A549 (cell line): ENCODE measurements around the gene C16orf92. TPM values are rescaled to one million over a fixed set of nuclear protein-coding genes. Genes with fewer than 3 reads are reported as not detected.
A peak's percentile ranks its signal among the peaks of the same experiment; 100 is the strongest.

Experiments
- BCL3 ChIP-seq: fragments of >200 bp; sonication (Bioruptor Twin); formaldehyde crosslinking; IDR thresholded peaks from 3 replicates; pipeline ENCODE4 v1.6.1; 2016
- BHLHE40 ChIP-seq: IDR thresholded peaks from 2 replicates; pipeline ENCODE4 v1.6.1; 2012; ENCODE audit warnings: low read depth, low read length, inconsistent platforms
- CBX8 ChIP-seq: fragments of 200-600 bp; sonication (generic); IDR thresholded peaks from 2 replicates; pipeline ENCODE4 v1.6.1; 2016
- CHD4 ChIP-seq: fragments of 200-600 bp; sonication (generic); IDR thresholded peaks from 2 replicates; pipeline ENCODE4 v1.6.1; 2016; ENCODE audit warnings: antibody characterized with exemption, mild to moderate bottlenecking, borderline replicate concordance
- EHMT2 ChIP-seq: fragments of 200-600 bp; sonication (generic); IDR thresholded peaks from 2 replicates; pipeline ENCODE4 v1.6.1; 2016; ENCODE audit warnings: antibody characterized with exemption, low read depth, mild to moderate bottlenecking, moderate library complexity
- ESRRA ChIP-seq: fragments of 150-350 bp; IDR thresholded peaks from 2 replicates; pipeline ENCODE4 v1.6.1; 2014; ENCODE audit warnings: mild to moderate bottlenecking, low read length, borderline replicate concordance
- FOSB ChIP-seq: fragments of 250-450 bp; sonication (Bioruptor Pico); IDR thresholded peaks from 2 replicates; pipeline ENCODE4 v1.5.0; 2020; ENCODE audit warnings: mild to moderate bottlenecking, moderate library complexity
- FOSL2 ChIP-seq, 2 experiments: fragments of 450-650 bp in 1 of 2; fragments of >200 bp in 1 of 2; sonication (Bioruptor Twin) in 1 of 2; formaldehyde crosslinking; IDR thresholded peaks; 2 replicates each; pipeline versions ENCODE4 v1.5.0 to v1.6.1; 2016 to 2020; ENCODE audit warnings: mild to moderate bottlenecking in 1 of 2, moderate library complexity in 1 of 2
- FOXS1 ChIP-seq: fragments of 250-450 bp; sonication (Bioruptor Pico); IDR thresholded peaks from 2 replicates; pipeline ENCODE4 v1.5.0; 2020; ENCODE audit warnings: mild to moderate bottlenecking, moderate library complexity
- GATA3 ChIP-seq: IDR thresholded peaks from 2 replicates; pipeline ENCODE4 v1.6.1; 2012; ENCODE audit warnings: borderline replicate concordance
- HEYL ChIP-seq: fragments of 250-450 bp; sonication (Bioruptor Pico); IDR thresholded peaks from 2 replicates; pipeline ENCODE4 v1.8.0; 2021; ENCODE audit warnings: mild to moderate bottlenecking, moderate library complexity
- HMGXB4 ChIP-seq: fragments of 250-450 bp; sonication (Bioruptor Pico); IDR thresholded peaks from 2 replicates; pipeline ENCODE4 v1.5.0; 2021; ENCODE audit warnings: mild to moderate bottlenecking, moderate library complexity, borderline replicate concordance
- HOXA7 ChIP-seq: fragments of 250-450 bp; sonication (Bioruptor Pico); IDR thresholded peaks from 2 replicates; pipeline ENCODE4 v1.5.0; 2020; ENCODE audit warnings: mild to moderate bottlenecking, moderate library complexity
- KDM5A ChIP-seq: fragments of 200-600 bp; sonication (generic); IDR thresholded peaks from 2 replicates; pipeline ENCODE4 v1.6.1; 2016; ENCODE audit warnings: antibody characterized with exemption, mild to moderate bottlenecking
- MAFK ChIP-seq: fragments of 450-650 bp; IDR thresholded peaks from 2 replicates; pipeline ENCODE4 v1.6.1; 2014; ENCODE audit not compliant: partially characterized antibody
- MAZ ChIP-seq: fragments of 150-350 bp; IDR thresholded peaks from 2 replicates; pipeline ENCODE4 v1.6.1; 2014; ENCODE audit warnings: antibody characterized with exemption, low read depth, low read length, borderline replicate concordance
- MYC ChIP-seq: IDR thresholded peaks from 2 replicates; pipeline ENCODE4 v1.6.1; 2012; ENCODE audit warnings: mild to moderate bottlenecking, inconsistent platforms, low read length, improper control_type of control experiment, borderline replicate concordance
- NFE2L2 ChIP-seq: fragments of 150-350 bp; conservative IDR thresholded peaks from 2 replicates; pipeline ENCODE4 v1.6.1; 2014; ENCODE audit warnings: low read length
- NPAS2 ChIP-seq: fragments of 250-450 bp; sonication (Bioruptor Pico); IDR thresholded peaks from 2 replicates; pipeline ENCODE4 v1.8.0; 2022; ENCODE audit warnings: mild to moderate bottlenecking, moderate library complexity, borderline replicate concordance
- NR3C1 ChIP-seq: fragments of >200 bp; sonication (Bioruptor Twin); formaldehyde crosslinking; IDR thresholded peaks from 3 replicates; pipeline ENCODE4 v1.6.1; 2017
- RAD21 ChIP-seq, 2 experiments: fragments of >200 bp in 1 of 2; sonication (Bioruptor Twin) in 1 of 2; formaldehyde crosslinking in 1 of 2; IDR thresholded peaks in 1 of 2; conservative IDR thresholded peaks in 1 of 2; 2 replicates in 1 of 2; 3 replicates in 1 of 2; pipeline ENCODE4 v1.6.1; 2012 to 2018; ENCODE audit warnings: inconsistent platforms in 1 of 2
- RCOR1 ChIP-seq: fragments of 150-350 bp; IDR thresholded peaks from 2 replicates; pipeline ENCODE4 v1.6.1; 2014; ENCODE audit warnings: antibody characterized with exemption, low read length, low read depth
- RFX5 ChIP-seq: fragments of 450-650 bp; IDR thresholded peaks from 2 replicates; pipeline ENCODE4 v1.7.1; 2014; ENCODE audit warnings: antibody characterized with exemption, mild to moderate bottlenecking, moderate library complexity
- RNF2 ChIP-seq: fragments of 200-600 bp; sonication (generic); IDR thresholded peaks from 2 replicates; pipeline ENCODE4 v1.6.1; 2016; ENCODE audit warnings: low read depth, mild to moderate bottlenecking, antibody characterized with exemption, moderate library complexity, borderline replicate concordance
- SREBF2 ChIP-seq: fragments of 450-650 bp; IDR thresholded peaks from 2 replicates; pipeline ENCODE4 v1.6.1; 2014; ENCODE audit warnings: mild to moderate bottlenecking, moderate library complexity
- ZC3H11A ChIP-seq: fragments of 450-650 bp; IDR thresholded peaks from 2 replicates; pipeline ENCODE4 v1.6.1; 2014; ENCODE audit warnings: antibody characterized with exemption, mild to moderate bottlenecking
- ZFP36 ChIP-seq: fragments of 450-650 bp; IDR thresholded peaks from 2 replicates; pipeline ENCODE4 v1.6.1; 2014; ENCODE audit warnings: borderline replicate concordance; ENCODE audit not compliant: partially characterized antibody
- ZNF302 ChIP-seq: fragments of 250-450 bp; sonication (Bioruptor Pico); IDR thresholded peaks from 2 replicates; pipeline ENCODE4 v1.9.0; 2021; ENCODE audit warnings: inconsistent platforms, mild to moderate bottlenecking, moderate library complexity
- ZSCAN20 ChIP-seq: fragments of 250-450 bp; sonication (Bioruptor Pico); IDR thresholded peaks from 2 replicates; pipeline ENCODE4 v1.8.0; 2022; ENCODE audit warnings: mild to moderate bottlenecking, moderate library complexity
- polyA plus RNA-seq, 4 experiments: library from polyadenylated mRNA; depleted of rRNA in 3 of 4; stranded (reverse); fragments of >200 nt; fragmentation: RNase III in 1 of 4; extraction: RNeasy Plus Mini Kit Qiagen cat#74134 plus additional on column Dnase treatment in 1 of 4; gene quantifications; 2 replicates in 3 of 4; 3 replicates in 1 of 4; pipeline ENCODE4 v1.2.3, GENCODE V29; 2011 to 2017
- TF ChIP-seq, protein P1 (sequence below): IDR thresholded peaks from 2 replicates; pipeline ENCODE4 v1.6.1; 2012
- TF ChIP-seq, protein P2 (sequence below): fragments of 250-450 bp; sonication (Bioruptor Pico); IDR thresholded peaks from 2 replicates; pipeline ENCODE4 v1.5.0; 2020; ENCODE audit warnings: low read depth, mild to moderate bottlenecking, moderate library complexity
- TF ChIP-seq, protein P3 (sequence below): fragments of 150-350 bp; IDR thresholded peaks from 2 replicates; pipeline ENCODE4 v1.6.1; 2014; ENCODE audit warnings: low read depth, mild to moderate bottlenecking, low read length
- TF ChIP-seq, protein P4 (sequence below): fragments of >200 bp; sonication (Bioruptor Twin); formaldehyde crosslinking; IDR thresholded peaks from 2 replicates; pipeline ENCODE4 v1.6.1; 2016
- TF ChIP-seq, protein P5 (sequence below): fragments of >200 bp; sonication (Bioruptor Twin); formaldehyde crosslinking; IDR thresholded peaks from 3 replicates; pipeline ENCODE4 v1.5.1; 2016

The C16orf92 gene
- polyA plus RNA-seq, 2 of the 4 experiments (the other 2 are of a cell fraction): not detected

DNA sequence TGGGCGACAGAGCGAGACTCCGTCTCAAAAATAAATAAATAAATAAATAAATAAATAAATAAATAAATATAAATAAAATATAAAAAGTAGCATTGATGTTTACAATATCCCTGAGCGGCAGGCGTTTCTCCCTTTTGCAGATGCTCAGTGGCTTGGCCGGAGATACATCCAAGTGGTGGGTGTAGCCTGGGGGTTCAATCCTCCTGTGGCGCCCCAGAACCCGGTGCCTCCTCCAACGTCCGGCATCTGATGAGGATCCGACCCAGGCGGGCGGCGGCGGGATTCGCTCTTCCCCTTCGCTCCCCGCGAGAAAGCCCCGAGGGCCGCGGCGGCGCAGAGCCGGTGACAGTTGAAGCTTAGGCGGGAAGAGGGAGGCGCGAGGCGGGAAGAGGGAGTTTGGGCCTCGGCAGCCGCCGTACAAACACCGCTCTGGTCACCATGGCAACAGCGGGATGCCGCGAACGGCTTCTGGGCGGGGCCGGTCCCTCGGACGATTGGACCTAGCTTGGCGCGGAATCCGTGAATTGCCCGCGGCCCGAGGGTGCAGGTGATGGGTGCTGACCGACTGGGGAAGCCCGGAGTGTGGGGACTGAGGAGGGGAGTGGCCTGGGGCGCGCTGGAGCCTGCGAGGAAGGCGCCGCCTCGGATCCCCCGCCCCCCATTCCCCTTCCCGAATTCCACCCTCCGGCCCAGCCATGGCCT is 29.8 kb downstream of the C16orf92 start (continued):
- TF ChIP-seq, protein P1, sequence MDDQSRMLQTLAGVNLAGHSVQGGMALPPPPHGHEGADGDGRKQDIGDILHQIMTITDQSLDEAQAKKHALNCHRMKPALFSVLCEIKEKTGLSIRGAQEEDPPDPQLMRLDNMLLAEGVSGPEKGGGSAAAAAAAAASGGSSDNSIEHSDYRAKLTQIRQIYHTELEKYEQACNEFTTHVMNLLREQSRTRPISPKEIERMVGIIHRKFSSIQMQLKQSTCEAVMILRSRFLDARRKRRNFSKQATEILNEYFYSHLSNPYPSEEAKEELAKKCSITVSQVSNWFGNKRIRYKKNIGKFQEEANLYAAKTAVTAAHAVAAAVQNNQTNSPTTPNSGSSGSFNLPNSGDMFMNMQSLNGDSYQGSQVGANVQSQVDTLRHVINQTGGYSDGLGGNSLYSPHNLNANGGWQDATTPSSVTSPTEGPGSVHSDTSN: no peak
- TF ChIP-seq ZSCAN20 (CRISPR knock-in tag) (no peak), EHMT2 (no peak), MAZ (no peak), FOSB (CRISPR knock-in tag) (no peak), HOXA7 (no peak), CHD4 (no peak), FOSL2 (IDR thresholded peaks at IDR 0.05) (no peak), FOSL2 (CRISPR knock-in tag; IDR thresholded peaks at IDR 0.05) (no peak), KDM5A (no peak), NFE2L2 (no peak), GATA3 (no peak), HMGXB4 (no peak), MAFK (no peak), SREBF2 (no peak), NR3C1 (no peak), FOXS1 (CRISPR knock-in tag) (no peak), ESRRA (no peak), BCL3 (no peak), CBX8 (no peak), RCOR1 (no peak), RFX5 (peak; percentile 77), NPAS2 (CRISPR knock-in tag) (no peak), ZFP36 (no peak), ZNF302 (CRISPR knock-in tag) (no peak), HEYL (CRISPR knock-in tag) (no peak), MYC (no peak), ZC3H11A (peak; percentile 64), BHLHE40 (no peak), RNF2 (no peak), RAD21 (conservative IDR thresholded peaks at IDR 0.05 in 1 of 2, IDR thresholded peaks at IDR 0.05 in 1 of 2) (no peak)
- TF ChIP-seq, protein P2, sequence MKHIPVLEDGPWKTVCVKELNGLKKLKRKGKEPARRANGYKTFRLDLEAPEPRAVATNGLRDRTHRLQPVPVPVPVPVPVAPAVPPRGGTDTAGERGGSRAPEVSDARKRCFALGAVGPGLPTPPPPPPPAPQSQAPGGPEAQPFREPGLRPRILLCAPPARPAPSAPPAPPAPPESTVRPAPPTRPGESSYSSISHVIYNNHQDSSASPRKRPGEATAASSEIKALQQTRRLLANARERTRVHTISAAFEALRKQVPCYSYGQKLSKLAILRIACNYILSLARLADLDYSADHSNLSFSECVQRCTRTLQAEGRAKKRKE: peak; percentile 66; the same call in 1 of the 2 replicates
- TF ChIP-seq, protein P3, sequence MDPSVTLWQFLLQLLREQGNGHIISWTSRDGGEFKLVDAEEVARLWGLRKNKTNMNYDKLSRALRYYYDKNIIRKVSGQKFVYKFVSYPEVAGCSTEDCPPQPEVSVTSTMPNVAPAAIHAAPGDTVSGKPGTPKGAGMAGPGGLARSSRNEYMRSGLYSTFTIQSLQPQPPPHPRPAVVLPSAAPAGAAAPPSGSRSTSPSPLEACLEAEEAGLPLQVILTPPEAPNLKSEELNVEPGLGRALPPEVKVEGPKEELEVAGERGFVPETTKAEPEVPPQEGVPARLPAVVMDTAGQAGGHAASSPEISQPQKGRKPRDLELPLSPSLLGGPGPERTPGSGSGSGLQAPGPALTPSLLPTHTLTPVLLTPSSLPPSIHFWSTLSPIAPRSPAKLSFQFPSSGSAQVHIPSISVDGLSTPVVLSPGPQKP: no peak
- TF ChIP-seq, protein P4, sequence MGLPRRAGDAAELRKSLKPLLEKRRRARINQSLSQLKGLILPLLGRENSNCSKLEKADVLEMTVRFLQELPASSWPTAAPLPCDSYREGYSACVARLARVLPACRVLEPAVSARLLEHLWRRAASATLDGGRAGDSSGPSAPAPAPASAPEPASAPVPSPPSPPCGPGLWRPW: no peak
- TF ChIP-seq, protein P5, sequence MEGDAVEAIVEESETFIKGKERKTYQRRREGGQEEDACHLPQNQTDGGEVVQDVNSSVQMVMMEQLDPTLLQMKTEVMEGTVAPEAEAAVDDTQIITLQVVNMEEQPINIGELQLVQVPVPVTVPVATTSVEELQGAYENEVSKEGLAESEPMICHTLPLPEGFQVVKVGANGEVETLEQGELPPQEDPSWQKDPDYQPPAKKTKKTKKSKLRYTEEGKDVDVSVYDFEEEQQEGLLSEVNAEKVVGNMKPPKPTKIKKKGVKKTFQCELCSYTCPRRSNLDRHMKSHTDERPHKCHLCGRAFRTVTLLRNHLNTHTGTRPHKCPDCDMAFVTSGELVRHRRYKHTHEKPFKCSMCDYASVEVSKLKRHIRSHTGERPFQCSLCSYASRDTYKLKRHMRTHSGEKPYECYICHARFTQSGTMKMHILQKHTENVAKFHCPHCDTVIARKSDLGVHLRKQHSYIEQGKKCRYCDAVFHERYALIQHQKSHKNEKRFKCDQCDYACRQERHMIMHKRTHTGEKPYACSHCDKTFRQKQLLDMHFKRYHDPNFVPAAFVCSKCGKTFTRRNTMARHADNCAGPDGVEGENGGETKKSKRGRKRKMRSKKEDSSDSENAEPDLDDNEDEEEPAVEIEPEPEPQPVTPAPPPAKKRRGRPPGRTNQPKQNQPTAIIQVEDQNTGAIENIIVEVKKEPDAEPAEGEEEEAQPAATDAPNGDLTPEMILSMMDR: no peak
